Duodenal mucosa (tissue), 2 donors: ENCODE measurements around the gene NACC1.

Experiments used
- H3K27ac ChIP-seq: one replicate; pipeline ENCODE4 v1.7.0; 2013; ENCODE audit warnings: low read depth, low read length
- H3K27me3 ChIP-seq, 2 donors: one replicate each; pipeline ENCODE4 v1.7.0; 2013; ENCODE audit warnings: low read length in 2 of 2, control low read depth in 1 of 2; ENCODE audit not compliant: insufficient read depth in 2 of 2, control insufficient read depth in 1 of 2
- H3K36me3 ChIP-seq, 2 donors: one replicate each; pipeline ENCODE4 v1.7.0; 2013; ENCODE audit warnings: low read length in 2 of 2, control low read depth in 1 of 2; ENCODE audit not compliant: insufficient read depth in 2 of 2, control insufficient read depth in 1 of 2
- H3K4me1 ChIP-seq, 2 donors: one replicate each; pipeline ENCODE4 v1.7.0; 2013; ENCODE audit warnings: low read length in 2 of 2, control low read depth in 1 of 2; ENCODE audit not compliant: insufficient read depth in 2 of 2, control insufficient read depth in 1 of 2
- H3K4me3 ChIP-seq, 2 donors: one replicate each; pipeline ENCODE4 v1.7.0; 2013; ENCODE audit warnings: low read length in 2 of 2, low read depth in 1 of 2
- H3K9ac ChIP-seq, 2 donors: one replicate each; pipeline ENCODE4 v1.7.0; 2013; ENCODE audit warnings: low read length in 2 of 2, low read depth in 1 of 2
- H3K9me3 ChIP-seq, 2 donors: one replicate each; pipeline ENCODE4 v1.7.0; 2013; ENCODE audit warnings: low read length in 2 of 2, control low read depth in 1 of 2; ENCODE audit not compliant: control insufficient read depth in 1 of 2

The NACC1 gene

DNA sequence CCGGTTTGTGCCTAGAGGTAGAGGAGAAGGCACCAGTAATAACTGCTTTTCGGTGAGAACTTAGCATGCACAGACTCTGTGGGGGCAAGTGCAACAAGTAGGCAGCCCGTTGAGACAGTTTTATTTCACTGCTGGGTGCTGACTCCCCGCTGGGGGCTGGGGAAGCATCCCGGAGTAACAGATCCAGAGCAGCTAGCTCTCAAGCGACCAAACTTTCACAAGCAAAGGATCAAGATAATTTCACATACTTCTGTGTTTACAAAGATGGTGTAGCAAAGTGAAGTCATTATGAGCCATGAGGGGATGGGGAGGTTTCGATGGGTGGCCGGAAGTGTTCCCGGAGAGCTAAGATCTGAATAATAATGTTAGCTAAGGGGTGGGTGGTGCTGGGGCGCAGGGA, 2.8 kb downstream of the NACC1 start:
- Histone ChIP-seq H3K9ac (peak overlapping the region in 1 of 2 donors; percentile 33), H3K27me3 (no peaks in the 10 kb centered on the region), H3K4me1 (peaks cover 36 to 41% of the 10 kb centered on the region in 2 donors), H3K27ac (no peak overlapping the region), H3K4me3 (no peak overlapping the region), H3K36me3 (peaks cover 0 to 8% of the 10 kb centered on the region in 2 donors), H3K9me3 (no peaks in the 10 kb centered on the region)

DNA sequence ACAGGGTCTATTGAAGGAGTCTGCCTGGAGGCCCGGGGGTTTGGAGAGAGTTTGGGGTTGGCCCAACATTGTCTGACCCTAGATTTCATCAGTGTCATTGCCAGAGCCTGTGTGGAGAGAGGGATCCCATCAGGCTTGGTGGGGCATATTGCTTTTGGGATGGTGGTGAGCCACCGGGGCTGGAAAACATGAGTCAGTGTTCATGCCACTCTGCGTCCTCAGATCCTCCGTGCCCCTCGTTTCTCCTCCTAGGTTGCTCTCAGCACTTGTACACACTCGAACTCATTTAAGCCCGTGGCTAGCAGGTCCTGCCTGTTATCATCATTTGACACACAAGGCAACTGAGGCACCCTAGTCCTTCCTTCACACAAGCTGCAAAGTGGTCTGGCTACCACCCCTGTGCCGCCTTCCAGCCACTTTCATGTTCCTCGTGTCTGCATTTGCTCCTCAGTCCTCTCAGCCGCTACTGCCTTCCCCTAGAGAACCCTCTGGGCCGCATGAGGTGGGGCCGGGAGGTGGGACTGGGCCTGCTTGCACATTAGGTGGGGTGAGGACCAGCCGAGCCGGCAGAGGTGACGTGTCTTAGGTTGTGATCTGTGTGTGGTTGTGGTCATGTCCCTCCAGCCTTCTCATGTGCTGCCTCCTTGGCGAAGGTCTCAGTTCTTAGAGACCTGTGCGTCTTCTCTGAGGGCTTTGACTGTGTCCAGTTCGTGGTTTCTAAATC, 3.6 kb downstream of the NACC1 start:
- Histone ChIP-seq H3K36me3 (peaks cover 0 to 13% of the 10 kb centered on the region in 2 donors), H3K4me3 (peak overlapping the region in 1 of 2 donors; percentile 11), H3K27me3 (no peaks in the 10 kb centered on the region), H3K9me3 (no peaks in the 10 kb centered on the region), H3K9ac (peak overlapping the region in 1 of 2 donors; percentile 19), H3K4me1 (peaks cover 33 to 36% of the 10 kb centered on the region in 2 donors), H3K27ac (no peak overlapping the region)

GRCh38 chr19:13122275-13122878, 4.3 kb downstream of the NACC1 start:
- Histone ChIP-seq H3K9ac (peak overlapping the region in 1 of 2 donors; percentile 19), H3K4me3 (peak overlapping the region in 1 of 2 donors; percentile 11), H3K4me1 (peaks cover 31 to 33% of the 10 kb centered on the region in 2 donors), H3K9me3 (no peaks in the 10 kb centered on the region), H3K36me3 (peaks cover 0 to 13% of the 10 kb centered on the region in 2 donors), H3K27me3 (no peaks in the 10 kb centered on the region), H3K27ac (no peak overlapping the region)

DNA sequence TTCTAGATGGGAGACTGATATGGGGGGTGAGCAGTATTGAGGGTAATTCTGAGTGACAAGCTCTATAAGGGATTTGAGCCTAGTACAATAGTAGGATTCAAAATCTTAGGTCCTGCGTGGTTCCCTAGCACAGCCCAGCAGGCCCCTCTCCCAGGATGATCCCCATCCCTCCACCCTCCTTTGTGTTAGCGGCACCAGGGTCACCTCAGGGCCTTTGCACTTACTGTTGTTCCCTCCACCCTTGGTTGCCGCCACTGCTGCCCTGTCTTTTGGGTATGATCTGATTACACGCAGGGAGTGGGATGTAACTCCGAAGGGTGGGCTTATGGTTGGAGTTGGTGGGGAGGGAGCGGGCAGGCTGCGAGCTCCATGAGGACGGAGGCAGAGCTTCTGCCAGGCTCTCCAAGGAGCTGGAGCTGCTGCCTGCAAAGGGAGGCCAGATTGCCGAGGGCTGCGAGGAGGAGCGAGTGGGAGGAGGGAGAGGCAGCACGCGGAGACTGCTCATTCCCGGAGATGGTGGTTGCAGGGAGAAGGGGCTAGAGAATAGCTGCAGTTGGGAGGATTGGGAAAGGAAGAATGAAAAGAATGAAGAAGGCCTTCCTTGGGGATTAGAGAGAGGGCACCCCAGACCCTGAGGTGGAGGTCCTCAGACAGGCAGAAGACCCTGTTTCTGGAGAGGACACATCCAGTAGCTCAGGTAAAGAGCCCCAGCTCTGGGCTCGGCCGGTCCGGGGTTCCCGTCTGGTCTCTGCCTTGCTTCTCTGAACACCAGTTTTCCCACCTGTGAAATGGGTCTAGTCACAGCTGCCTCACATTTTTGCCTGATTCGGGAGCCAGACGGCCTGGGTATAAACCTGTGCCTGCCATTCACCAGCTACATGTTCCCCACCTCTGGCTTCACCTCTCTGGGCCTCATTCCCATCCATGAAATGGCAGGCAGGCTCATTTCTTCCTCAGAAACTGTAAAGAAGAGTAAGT, 5.2 kb downstream of the NACC1 start:
- peaks cover 0 to 13% of the 10 kb centered on the region in 2 donors for H3K36me3 ChIP-seq
- no peak overlapping the region for H3K9ac ChIP-seq
- no peaks in the 10 kb centered on the region for H3K9me3 ChIP-seq
- H3K27ac ChIP-seq, result no peak overlapping the region
- H3K4me3 ChIP-seq, result no peak overlapping the region
- H3K27me3 ChIP-seq, result no peaks in the 10 kb centered on the region
- H3K4me1 ChIP-seq, result peaks cover 31 to 33% of the 10 kb centered on the region in 2 donors

DNA sequence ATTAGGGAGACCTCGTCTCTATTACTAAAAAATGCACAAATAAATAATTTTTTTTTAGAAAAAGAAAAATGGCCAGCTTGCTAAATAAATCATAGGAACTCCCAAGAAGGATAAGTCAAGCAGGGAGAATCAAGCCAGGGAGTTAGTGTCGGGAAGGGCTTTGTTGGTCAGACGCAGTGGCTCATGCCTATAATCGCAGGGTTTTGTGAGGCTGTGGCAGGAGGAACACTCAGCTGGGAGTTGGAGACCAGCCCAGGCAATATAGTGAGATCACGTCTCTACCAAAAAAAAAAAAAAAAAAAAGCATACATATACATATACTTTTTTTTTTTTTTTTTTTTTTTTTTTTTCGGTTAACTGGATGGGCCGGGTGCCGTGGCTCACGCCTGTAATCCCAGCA, 9.0 kb downstream of the NACC1 start:
- H3K36me3 ChIP-seq, result peaks cover 0 to 13% of the 10 kb centered on the region in 2 donors
- H3K9ac ChIP-seq, result no peak overlapping the region
- no peak overlapping the region for H3K4me3 ChIP-seq
- H3K27ac ChIP-seq, result no peak overlapping the region
- no peaks in the 10 kb centered on the region for H3K9me3 ChIP-seq
- no peaks in the 10 kb centered on the region for H3K27me3 ChIP-seq
- H3K4me1 ChIP-seq, result peaks cover 2 to 4% of the 10 kb centered on the region in 2 donors

DNA sequence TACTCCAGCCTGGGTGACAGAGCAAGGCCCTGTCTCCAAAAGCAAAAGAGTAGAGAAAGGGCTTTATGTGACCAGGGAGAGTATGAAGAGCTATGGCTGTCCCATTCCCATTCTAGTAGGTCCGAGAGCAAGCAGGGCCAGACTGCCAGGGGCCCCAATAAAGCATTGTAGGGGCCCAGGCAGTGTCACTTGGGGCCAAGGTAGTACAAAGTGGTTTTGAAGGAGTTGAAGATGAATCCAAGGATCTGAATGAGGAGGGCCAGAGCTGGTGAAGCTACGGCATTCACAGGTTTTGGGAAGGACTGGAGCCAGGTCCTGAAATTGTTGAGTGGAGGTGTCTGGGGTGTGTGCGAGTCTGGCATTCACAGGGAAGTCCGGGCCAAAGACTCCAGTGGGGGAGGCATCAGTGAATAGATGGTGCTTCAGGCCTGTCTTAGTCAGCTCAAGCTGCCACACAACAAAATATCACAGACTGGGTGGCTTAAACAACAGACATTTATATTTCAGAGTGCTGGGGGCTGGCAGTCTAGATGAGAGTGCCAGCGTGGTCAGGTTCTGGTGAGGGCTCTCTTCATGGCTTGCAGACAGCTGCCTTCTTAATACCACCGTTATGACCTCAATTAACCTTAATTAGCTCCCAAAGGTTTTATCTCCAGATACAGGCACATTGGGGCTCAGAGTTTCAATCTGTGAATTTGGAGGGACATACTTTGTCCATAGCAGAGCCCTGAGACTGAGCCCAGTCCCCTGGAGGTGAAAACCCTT, 9.9 kb downstream of the NACC1 start:
- H3K27me3 ChIP-seq, result no peaks in the 10 kb centered on the region
- H3K4me1 ChIP-seq, result peaks cover 0 to 3% of the 10 kb centered on the region in 2 donors
- no peak overlapping the region for H3K27ac ChIP-seq
- H3K36me3 ChIP-seq, result peaks cover 0 to 11% of the 10 kb centered on the region in 2 donors
- H3K9ac ChIP-seq, result no peak overlapping the region
- no peaks in the 10 kb centered on the region for H3K9me3 ChIP-seq
- H3K4me3 ChIP-seq, result no peak overlapping the region

DNA sequence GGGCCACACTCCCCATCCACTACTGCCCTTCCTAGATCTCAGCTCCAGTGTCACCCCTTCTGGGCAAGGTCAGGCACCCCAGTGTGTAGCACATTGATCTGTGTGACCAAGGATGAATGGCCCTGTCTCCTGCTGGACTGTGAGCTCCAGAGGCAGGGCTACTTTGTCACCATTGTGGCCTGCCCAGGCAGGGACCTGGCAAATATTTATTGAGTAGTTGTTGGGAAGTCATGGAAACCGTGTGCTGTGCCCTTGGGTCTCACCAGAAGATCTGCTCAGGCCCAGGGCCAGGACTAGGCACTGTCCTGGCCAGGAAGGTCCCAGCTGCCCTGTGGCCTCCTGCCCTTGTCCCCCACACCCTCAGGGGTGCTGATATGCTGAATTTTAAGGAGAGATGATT, 10.5 kb downstream of the NACC1 start:
- Histone ChIP-seq H3K27ac (no peak overlapping the region), H3K9ac (no peak overlapping the region), H3K4me1 (peaks cover 0 to 3% of the 10 kb centered on the region in 2 donors)

DNA sequence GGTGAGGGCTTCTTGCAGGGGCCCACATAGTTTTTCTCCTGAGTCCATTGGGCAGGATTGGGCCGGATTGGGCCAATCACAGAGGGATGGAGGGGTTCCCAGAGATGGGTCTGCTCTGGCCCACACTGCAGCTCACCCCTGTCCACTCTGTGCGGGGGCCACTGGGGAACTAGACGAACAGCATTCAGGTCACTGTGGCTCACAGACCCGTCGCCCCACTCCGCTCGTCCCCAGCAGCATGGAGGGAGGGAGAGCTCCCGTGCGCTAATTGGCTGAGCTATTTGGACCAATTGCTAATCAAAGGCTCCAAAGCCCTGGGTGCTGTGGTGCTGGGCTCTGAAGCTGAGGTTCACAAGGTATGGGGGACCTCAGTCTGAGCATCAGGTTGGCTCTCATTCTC, 11.3 kb downstream of the NACC1 start:
- Histone ChIP-seq H3K4me1 (peaks cover 0 to 3% of the 10 kb centered on the region in 2 donors), H3K36me3 (peaks cover 0 to 9% of the 10 kb centered on the region in 2 donors), H3K27me3 (no peaks in the 10 kb centered on the region), H3K27ac (no peak overlapping the region), H3K4me3 (no peak overlapping the region), H3K9ac (no peak overlapping the region), H3K9me3 (no peaks in the 10 kb centered on the region)

More for the DNA sequence above, 10.5 kb downstream of the NACC1 start:
- Histone ChIP-seq H3K4me3 (no peak overlapping the region), H3K27me3 (no peaks in the 10 kb centered on the region), H3K9me3 (no peaks in the 10 kb centered on the region), H3K36me3 (peaks cover 0 to 10% of the 10 kb centered on the region in 2 donors)

DNA sequence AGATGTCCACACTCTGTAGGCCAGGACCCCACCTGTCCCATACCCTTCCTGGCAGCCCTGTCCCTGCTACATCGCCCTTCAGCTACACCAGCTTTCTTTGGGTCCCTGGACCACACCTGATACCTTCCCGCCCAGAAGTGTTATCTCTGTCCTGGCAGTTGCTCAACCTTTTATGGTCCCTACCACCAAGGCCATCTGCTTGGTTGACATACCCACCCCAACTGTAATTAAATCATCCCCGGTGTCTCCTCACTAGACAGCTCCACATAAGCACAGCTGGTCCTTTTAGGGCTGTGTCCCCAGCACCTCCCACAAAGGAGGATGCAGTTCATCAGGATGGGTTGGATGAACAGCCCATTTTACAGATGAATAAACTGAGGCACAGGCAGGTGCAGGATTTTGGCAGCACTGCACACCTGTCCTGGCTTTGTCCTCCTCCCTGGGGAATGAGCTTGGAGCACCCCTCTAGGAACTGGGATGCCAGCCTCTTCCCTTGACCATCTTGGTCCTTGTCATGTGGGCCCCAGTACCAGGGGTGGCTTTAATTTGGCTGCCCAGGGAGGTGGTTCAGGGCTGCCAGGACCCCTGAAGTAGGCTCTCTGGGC, 12.9 kb downstream of the NACC1 start:
- peaks cover 2 to 21% of the 10 kb centered on the region in 2 donors for H3K36me3 ChIP-seq

More for the DNA sequence above, 12.9 kb downstream of the NACC1 start:
- Histone ChIP-seq H3K9me3 (no peaks in the 10 kb centered on the region), H3K4me1 (peaks cover 0 to 3% of the 10 kb centered on the region in 2 donors), H3K9ac (no peak overlapping the region), H3K27ac (no peak overlapping the region), H3K4me3 (no peak overlapping the region), H3K27me3 (no peaks in the 10 kb centered on the region)
